HG03432 (cell line): ENCODE measurements around the gene EML3.

ENCODE experiments used
- ATAC-seq: cut with Tn5 transposase; IDR thresholded peaks from one replicate; pipeline ENCODE4 v1.9.1; 2021; ENCODE audit warnings: mild to moderate bottlenecking, moderate library complexity; ENCODE audit not compliant: unreplicated experiment

The EML3 gene

GRCh38 chr11:62553080-62553838 is 59.3 kb downstream of the EML3 start:
- ATAC-seq: no peak

- no peak for ATAC-seq
These were observed 60.0 kb downstream of the EML3 start for GRCh38 chr11:62552485-62553079.
